SK-MEL-5 (cell line): ENCODE measurements around the gene PLA2R1. TPM values are rescaled to one million over a fixed set of nuclear protein-coding genes. Genes with fewer than 3 reads are reported as not detected.
A peak's percentile ranks its signal among the peaks of the same experiment; 100 is the strongest.
"Not testable (repeated sequence)": the region's sequence is repeated elsewhere in the genome, so short reads cannot be mapped to it uniquely, and the experiment has no call there.

Experiments used
- DNase-seq: peaks from one replicate; pipeline ENCODE4 v3.0.0-alpha.2; 2016; ENCODE audit warnings: low read depth, low spot score
- in situ Hi-C: cut with HindIII; loops from 2 replicates; pipeline ENCODE4 v1.10.0; 2016; ENCODE audit warnings: low sequenced_read_pairs, high pct_unique_total_duplicates, low pct_unique_long_range_greater_than_20kb
- total RNA-seq: library from RNA; depleted of rRNA; stranded (reverse); fragments of >200 nt; shearing (Covaris generic); gene quantifications from 2 replicates; pipeline ENCODE4 v1.2.3, GENCODE V29; 2014

The PLA2R1 gene
- total RNA-seq, 1 experiment from 2014 or later, result not detected

GRCh38 chr2:160042054-160042453, 20.4 kb downstream of the PLA2R1 start:
- no peak for DNase-seq
- in situ Hi-C loops, result no loop called here

- in situ Hi-C loops, result no loop called here
- DNase-seq, result no peak
These were observed 21.3 kb downstream of the PLA2R1 start for GRCh38 chr2:160041091-160041490.

GRCh38 chr2:160039166-160039903, 23.1 kb downstream of the PLA2R1 start:
- in situ Hi-C loops, result no loop called here
- no peak for DNase-seq

GRCh38 chr2:160038662-160039061, 23.8 kb downstream of the PLA2R1 start:
- DNase-seq, in situ Hi-C loops: not testable (repeated sequence)

- DNase-seq, result no peak
- in situ Hi-C loops, result no loop called here
These were observed 25.7 kb downstream of the PLA2R1 start for GRCh38 chr2:160036736-160037135.

- in situ Hi-C loops, result no loop called here
- no peak for DNase-seq
These were observed 27.3 kb downstream of the PLA2R1 start for GRCh38 chr2:160035125-160035524.

- DNase-seq, result no peak
- in situ Hi-C loops, result no loop called here
These were observed 28.0 kb downstream of the PLA2R1 start for GRCh38 chr2:160034396-160034795.

- DNase-seq, result no peak
- in situ Hi-C loops, result no loop called here
These were observed 28.6 kb downstream of the PLA2R1 start for GRCh38 chr2:160033732-160034392.

GRCh38 chr2:160029270-160029628, 33.2 kb downstream of the PLA2R1 start:
- in situ Hi-C loops, result no loop called here
- DNase-seq, result no peak

- in situ Hi-C loops, result no loop called here
- DNase-seq, result no peak
These were observed 33.8 kb downstream of the PLA2R1 start for GRCh38 chr2:160028431-160029269.

- in situ Hi-C loops, result no loop called here
- DNase-seq, result peak; percentile 26
These were observed 40.3 kb downstream of the PLA2R1 start for GRCh38 chr2:160022162-160022561.

- in situ Hi-C loops, result no loop called here
- no peak for DNase-seq
These were observed 42.9 kb downstream of the PLA2R1 start for GRCh38 chr2:160019374-160020090.

- DNase-seq, result no peak
- in situ Hi-C loops, result no loop called here
These were observed 46.7 kb downstream of the PLA2R1 start for GRCh38 chr2:160015746-160016145.

GRCh38 chr2:160014227-160014626, 48.2 kb downstream of the PLA2R1 start:
- DNase-seq, result no peak
- in situ Hi-C loops, result no loop called here

- DNase-seq, result no peak
- in situ Hi-C loops, result no loop called here
These were observed 51.9 kb downstream of the PLA2R1 start for GRCh38 chr2:160010361-160011145.

GRCh38 chr2:160007111-160007510, 55.3 kb downstream of the PLA2R1 start:
- in situ Hi-C loops, result no loop called here

GRCh38 chr2:160006475-160006874, 55.9 kb downstream of the PLA2R1 start:
- in situ Hi-C loops, result no loop called here

More at GRCh38 chr2:160007111-160007510, 55.3 kb downstream of the PLA2R1 start:
- no peak for DNase-seq

More at GRCh38 chr2:160006475-160006874, 55.9 kb downstream of the PLA2R1 start:
- no peak for DNase-seq
